ENCODE measurements around the gene RAB8B. TPM values are rescaled to one million over a fixed set of nuclear protein-coding genes. Genes with fewer than 3 reads are reported as not detected.
A peak's percentile ranks its signal among the peaks of the same experiment; 100 is the strongest.

The RAB8B gene
- total RNA-seq, 1 experiment from 2014 or later = 33.8 TPM

- Histone ChIP-seq H3K4ac (ENCODE audit: low read depth, low read length) (no peak overlapping the region), H3T11ph (ENCODE audit: low read length) (no peak overlapping the region), H2BK12ac (ENCODE audit: insufficient read length, low read depth, low read length) (no peak overlapping the region), H3K79me1 (ENCODE audit: insufficient read depth, low read depth, low read length, poor library complexity, severe bottlenecking) (no peaks in the 10 kb centered on the region), H2AFZ (ENCODE audit: low read length) (no peak overlapping the region), H2BK20ac (ENCODE audit: low read depth, low read length, poor library complexity, severe bottlenecking) (no peak overlapping the region), H2AK5ac (ENCODE audit: insufficient read length, low read length) (no peak overlapping the region), H3K4me1 (ENCODE audit: insufficient read depth, low read length) (no peaks in the 10 kb centered on the region), H3K79me2 (ENCODE audit: insufficient read depth, low read length) (no peaks in the 10 kb centered on the region), H3K23ac (ENCODE audit: insufficient read length, low read depth, low read length) (no peak overlapping the region), H2BK5ac (ENCODE audit: insufficient read length, low read length) (no peak overlapping the region), H2BK120ac (ENCODE audit: low read depth, low read length, poor library complexity, severe bottlenecking) (no peak overlapping the region), H4K5ac (ENCODE audit: insufficient read length, low read depth, low read length) (no peak overlapping the region), H3K56ac (ENCODE audit: insufficient read length, low read depth, low read length) (no peak overlapping the region), H3K27me3 (ENCODE audit: insufficient read depth, low read length) (no peaks in the 10 kb centered on the region; the same call in 1 of the 2 replicates), H3K23me2 (ENCODE audit: insufficient read length, low read depth, low read length, poor library complexity, severe bottlenecking) (no peaks in the 10 kb centered on the region), H3K9me3 (ENCODE audit: control insufficient read depth, low read depth, low read length) (no peaks in the 10 kb centered on the region), H3K9ac (ENCODE audit: extremely low read depth, insufficient read length, low read length) (no peak overlapping the region), H4K91ac (ENCODE audit: insufficient read length, low read depth, low read length) (no peak overlapping the region), H2BK15ac (ENCODE audit: low read depth, low read length) (no peak overlapping the region), H4K20me1 (ENCODE audit: control insufficient read depth, insufficient read depth, insufficient read length) (no peaks in the 10 kb centered on the region), H3K14ac (ENCODE audit: insufficient read depth, low read length) (no peak overlapping the region), H3K4me2 (ENCODE audit: insufficient read depth, insufficient read length, low read length) (no peak overlapping the region), H3K27ac (ENCODE audit: insufficient read length, low read depth, low read length) (no peak overlapping the region), H3K18ac (ENCODE audit: insufficient read length, low read depth, low read length) (no peak overlapping the region), H4K8ac (replicated peaks; ENCODE audit: insufficient read length, low read depth, low read length) (no peak overlapping the region)
- peaks cover 24 to 39% (median 27%) of the 10 kb centered on the region in 3 experiments for H3K36me3 Mint-ChIP-seq (ENCODE audit: insufficient read depth in 1 of 3, low read depth in 3 of 3)
- no peaks in the 10 kb centered on the region for H3K4me1 Mint-ChIP-seq
- no peak overlapping the region for H3K4me3 Mint-ChIP-seq
- H3K9me3 Mint-ChIP-seq = peaks cover 18 to 23% of the 10 kb centered on the region in 2 experiments; a peak in 4 of 5 replicates
- no peak for DNase-seq
- WGBS (ENCODE audit: extremely low coverage, insufficient read length, low lambda C conversion rate) = no CpG with 5 or more reads among the region's 1 CpG
- peak overlapping the region in 1 of 3 experiments; percentile 78; a peak in 1 of 7 replicates for H3K27ac Mint-ChIP-seq
- H3K27me3 Mint-ChIP-seq (ENCODE audit: low read depth) = no peaks in the 10 kb centered on the region
- no peak for TF ChIP-seq CTCF (conservative IDR thresholded peaks at IDR 0.05)
Observed at GRCh38 chr15:63243776-63244175, 54.4 kb downstream of the RAB8B start.

Measured in H9 (cell line).